Endothelial cell of umbilical vein (primary cell): ENCODE measurements around the gene DENND2A. TPM values are rescaled to one million over a fixed set of nuclear protein-coding genes. Genes with fewer than 3 reads are reported as not detected.

Experiments
- BruUV-seq: library from RNA; stranded (reverse); fragments of 400-500 nt; replicated peaks from 2 replicates; lab custom pipeline; 2021; lab: Mats Ljungman, UMichigan
- CTCF ChIA-PET: fragments of 300-600, 350-600 bp; sonication (Branson Sonifier 250); formaldehyde crosslinking; loops from one replicate; lab custom pipeline; 2021; ENCODE audit warnings: antibody characterized with exemption, inconsistent platforms; lab: Charles Lee
- POLR2A ChIA-PET: fragments of 300-600, 350-600 bp; sonication (Branson Sonifier 250); formaldehyde crosslinking; loops from one replicate; lab custom pipeline; 2021; ENCODE audit warnings: antibody characterized with exemption, inconsistent platforms; lab: Charles Lee
- DNase-seq: peaks from one replicate; pipeline ENCODE4 v3.0.0-alpha.2; 2011; ENCODE audit warnings: low read depth, low spot score
- FAIRE-seq: peaks from 2 replicates; lab custom pipeline; 2011; peaks lifted over from hg19 to GRCh38; lab: Jason Lieb, UNC
- H2AFZ ChIP-seq: 2 replicates; pipeline ENCODE4 v1.6.0; 2012; ENCODE audit warnings: low read depth, low read length, control low read depth, inconsistent platforms
- H3K27ac ChIP-seq: 2 replicates; pipeline ENCODE4 v1.5.1; 2011; ENCODE audit warnings: low read depth, mild to moderate bottlenecking, control low read depth, low read length, moderate library complexity; ENCODE audit not compliant: insufficient read depth
- H3K27me3 ChIP-seq, 2 experiments: 2 replicates each; pipeline versions ENCODE4 v1.6.0 to v1.6.1; 2011; ENCODE audit warnings: low read length in 2 of 2, mixed read lengths in 1 of 2; ENCODE audit not compliant: control insufficient read depth in 2 of 2, insufficient read depth in 2 of 2
- H3K36me3 ChIP-seq, 2 experiments: 2 replicates in 1 of 2; 3 replicates in 1 of 2; pipeline ENCODE4 v1.5.1; 2011; ENCODE audit warnings: low read length in 2 of 2, mild to moderate bottlenecking in 1 of 2, moderate library complexity in 1 of 2; ENCODE audit not compliant: control insufficient read depth in 2 of 2, insufficient read depth in 2 of 2; ENCODE audit errors: extremely low read depth in 1 of 2
- H3K4me1 ChIP-seq: 3 replicates; pipeline ENCODE4 v1.5.1; 2011; ENCODE audit warnings: mild to moderate bottlenecking, low read length; ENCODE audit not compliant: control insufficient read depth, insufficient read depth; ENCODE audit errors: extremely low read depth
- H3K4me2 ChIP-seq: 2 replicates; pipeline ENCODE4 v1.6.1; 2011; ENCODE audit warnings: low read length, control low read depth, mixed read lengths; ENCODE audit not compliant: insufficient read depth
- H3K4me3 ChIP-seq, 3 experiments: fragments of 200-600 bp in 1 of 3; sonication (generic), shearing (Covaris generic) in 1 of 3; replicated peaks in 1 of 3; 2 replicates each; pipeline ENCODE4 v1.5.1; 2011 to 2016; ENCODE audit warnings: control low read depth in 3 of 3, low read length in 3 of 3, mild to moderate bottlenecking in 2 of 3, inconsistent platforms in 1 of 3, low read depth in 1 of 3, moderate library complexity in 1 of 3; ENCODE audit not compliant: insufficient read depth in 1 of 3
- H3K79me2 ChIP-seq: 2 replicates; pipeline ENCODE4 v1.6.0; 2012; ENCODE audit warnings: low read length, inconsistent platforms; ENCODE audit not compliant: control insufficient read depth, insufficient read depth
- H3K9ac ChIP-seq: replicated peaks from 2 replicates; pipeline ENCODE3; 2011; ENCODE audit warnings: low read length, control low read depth; ENCODE audit not compliant: insufficient read depth; ENCODE audit errors: extremely low read depth
- H3K9me1 ChIP-seq: replicated peaks from 3 replicates; pipeline ENCODE4 v1.6.0; 2011; ENCODE audit warnings: mild to moderate bottlenecking, low read length; ENCODE audit not compliant: control insufficient read depth, insufficient read depth; ENCODE audit errors: extremely low read depth
- H3K9me3 ChIP-seq: replicated peaks from 2 replicates; pipeline ENCODE4 v1.5.1; 2012; ENCODE audit warnings: low read length, inconsistent platforms; ENCODE audit not compliant: control insufficient read depth, insufficient read depth
- H4K20me1 ChIP-seq: replicated peaks from 2 replicates; pipeline ENCODE3; 2011; ENCODE audit warnings: mild to moderate bottlenecking, low read length; ENCODE audit not compliant: control insufficient read depth, insufficient read depth; ENCODE audit errors: extremely low read depth
- CTCF ChIP-seq, 2 donors: IDR thresholded peaks; 1 replicate in 1 of 2; 2 replicates in 1 of 2; pipeline ENCODE4 v1.5.1; 2011; ENCODE audit warnings: low read length in 2 of 2, mild to moderate bottlenecking in 2 of 2, moderate library complexity in 2 of 2, control low read depth in 1 of 2, inconsistent platforms in 1 of 2, low read depth in 1 of 2; ENCODE audit not compliant: insufficient read depth in 1 of 2; ENCODE audit errors: extremely low read depth in 1 of 2
- EZH2 ChIP-seq: IDR thresholded peaks from 2 replicates; pipeline ENCODE4 v1.6.1; 2012; ENCODE audit warnings: borderline replicate concordance, low read depth, mild to moderate bottlenecking, moderate library complexity, low read length, inconsistent platforms; ENCODE audit not compliant: severe bottlenecking
- FOS ChIP-seq: IDR thresholded peaks from 2 replicates; pipeline ENCODE4 v1.6.1; 2011; ENCODE audit warnings: mild to moderate bottlenecking, low read length, moderate library complexity, borderline replicate concordance; ENCODE audit not compliant: insufficient read depth
- GATA2 ChIP-seq: IDR thresholded peaks from 2 replicates; pipeline ENCODE4 v1.7.0; 2011; ENCODE audit warnings: low read depth, mild to moderate bottlenecking, moderate library complexity, mixed read lengths, low read length; ENCODE audit not compliant: insufficient read length, insufficient read depth
- JUN ChIP-seq: IDR thresholded peaks from 2 replicates; pipeline ENCODE4 v1.6.1; 2011; ENCODE audit warnings: borderline replicate concordance, low read depth; ENCODE audit not compliant: insufficient read length, insufficient read depth
- MAX ChIP-seq: IDR thresholded peaks from 2 replicates; pipeline ENCODE4 v1.6.1; 2011; ENCODE audit not compliant: insufficient read depth, insufficient read length
- MYC ChIP-seq: IDR thresholded peaks from one replicate; pipeline ENCODE4 v1.6.1; 2011; ENCODE audit warnings: mild to moderate bottlenecking, low read depth, low read length
- POLR2A ChIP-seq: IDR thresholded peaks from 2 replicates; pipeline ENCODE4 v1.6.1; 2012; ENCODE audit warnings: low read depth, mild to moderate bottlenecking, control low read depth, low read length
- POLR2AphosphoS5 ChIP-seq: IDR thresholded peaks from 2 replicates; pipeline ENCODE4 v1.6.1; 2012; ENCODE audit warnings: low read depth, mild to moderate bottlenecking, control low read depth, low read length, moderate library complexity; ENCODE audit not compliant: insufficient read depth
- dilution Hi-C: fragments of 300-500 bp; cut with MboI; formaldehyde crosslinking; loops from one replicate; pipeline ENCODE4 v1.15.0; 2019; ENCODE audit warnings: low sequenced_read_pairs; ENCODE audit not compliant: extremely low pct_ligation_motif_present
- intact Hi-C: fragments of 100-400 bp; cut with micrococcal nuclease; formaldehyde crosslinking; loops from one replicate; pipeline ENCODE4 v1.10.0; 2022
- polyA plus RNA-seq, 4 experiments: library from polyadenylated mRNA; depleted of rRNA in 3 of 4; stranded (reverse) in 3 of 4; unstranded in 1 of 4; fragments of >200 nt; gene quantifications; 2 replicates each; pipeline versions ENCODE4 v1.2.1 to v1.2.3, GENCODE V29; 2011 to 2012; ENCODE audit warnings: missing spikeins in 1 of 4
- total RNA-seq: library from RNA; stranded (reverse); gene quantifications from 2 replicates; pipeline ENCODE4 v1.2.3, GENCODE V29; 2021

Gene DENND2A
- total and polyA plus RNA-seq, 2 donors (not counting 3 experiments of a cell fraction or from before 2014, with no cell fraction given), result 0.33 TPM; not detected in 1

DNA sequence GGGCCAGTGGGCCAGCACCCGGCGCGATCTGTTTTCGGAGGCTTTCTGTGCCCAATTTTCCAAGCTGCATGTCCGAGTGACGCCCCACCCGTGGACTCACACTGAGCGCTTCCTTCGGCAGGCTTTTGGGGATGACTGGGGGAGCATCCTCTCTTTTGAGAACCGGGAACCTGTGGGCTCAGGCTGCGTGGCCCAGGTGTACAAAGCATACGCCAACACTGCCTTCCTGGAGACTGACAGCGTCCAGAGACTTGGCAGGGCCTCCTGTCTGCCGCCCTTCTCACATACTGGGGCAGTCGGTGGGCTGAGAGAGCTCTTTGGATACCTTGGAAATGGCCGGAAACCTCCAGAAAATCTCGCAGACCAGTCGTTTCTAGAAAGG is 33.2 kb upstream of the DENND2A start:
- Histone ChIP-seq H3K4me2 (peak overlapping the region; percentile 16), H3K36me3 (peaks cover 0 to under 1% of the 10 kb centered on the region in 2 experiments), H3K9ac (no peak overlapping the region), H3K79me2 (no peaks in the 10 kb centered on the region), H3K9me1 (no peaks in the 10 kb centered on the region), H4K20me1 (no peaks in the 10 kb centered on the region), H3K4me1 (peaks cover 8% of the 10 kb centered on the region), H2AFZ (peak overlapping the region; percentile 70), H3K27me3 (peaks cover 0 to 3% of the 10 kb centered on the region in 2 experiments), H3K27ac (no peak overlapping the region), H3K9me3 (no peaks in the 10 kb centered on the region), H3K4me3 (peak overlapping the region in 2 of 3 experiments; percentile 22 to 76)
- CTCF ChIA-PET, result interaction anchor here (1.0 to 3.7 kb wide), 5 partner anchors 21 to 976 kb away, joined by 3 to 19 read pairs (median 10); no protein-coding TSS in a partner anchor
- no TSS peak for BruUV-seq
- no peak for FAIRE-seq
- intact Hi-C loops, result loop anchor here (5.0 to 10.0 kb wide), 2 partner anchors 859 to 981 kb away; no protein-coding TSS in a partner anchor
- dilution Hi-C loops, result no loop called here
- DNase-seq, result no peak
- POLR2A ChIA-PET, result no interaction called here
- TF ChIP-seq POLR2AphosphoS5 (no peak), CTCF (IDR thresholded peaks at IDR 0.05; ENCODE audit: extremely low read depth in 1 of 2, insufficient read depth in 1 of 2, low read depth in 1 of 2, low read length in 2 of 2) (no peak)

DNA sequence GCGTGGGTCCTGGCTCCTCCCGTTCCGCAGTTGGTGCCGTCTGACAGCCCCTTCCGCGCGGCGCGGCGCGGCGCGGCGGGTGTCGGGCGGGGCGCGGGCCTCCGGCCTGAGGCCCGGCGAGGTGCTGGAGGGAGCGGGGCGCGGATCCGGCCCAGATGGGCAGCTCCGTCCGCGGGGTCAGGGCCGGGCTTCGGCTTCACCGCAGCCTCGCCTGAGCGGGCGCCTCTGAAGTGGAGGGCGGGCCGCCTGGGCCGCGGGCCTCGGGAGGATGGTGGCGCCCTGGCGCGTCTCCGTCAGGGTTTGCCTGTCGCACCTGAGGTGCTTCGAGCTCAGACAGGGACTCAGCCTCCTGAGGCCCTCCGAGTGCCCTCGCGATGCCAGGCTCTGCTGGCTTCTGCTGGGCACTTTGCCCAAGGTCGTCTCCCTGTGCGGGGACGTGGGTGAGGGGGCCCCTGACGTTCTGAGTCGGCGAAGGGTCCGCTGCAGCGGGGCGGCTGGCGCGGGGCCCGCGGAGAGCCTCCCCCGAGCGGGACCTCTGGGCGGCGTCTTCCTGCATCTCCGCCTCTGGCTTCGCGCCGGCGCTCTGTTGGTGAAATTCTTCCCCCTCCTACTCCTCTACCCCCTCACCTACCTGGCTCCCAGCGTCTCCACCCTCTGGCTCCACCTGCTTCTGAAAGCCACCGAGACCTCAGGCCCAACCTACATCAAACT is 32.6 kb upstream of the DENND2A start:
- peak; percentile 28 for DNase-seq
- peak overlapping the region; percentile 70 for H2AFZ ChIP-seq
- dilution Hi-C loops (no loop called here), intact Hi-C loops (loop anchor here (5.0 to 10.0 kb wide), 2 partner anchors 859 to 982 kb away; no protein-coding TSS in a partner anchor)
- FAIRE-seq, result no peak
- peak overlapping the region; percentile 5 for H3K9ac ChIP-seq
- peak overlapping the region; percentile 22 to 76 (median 45) for H3K4me3 ChIP-seq
- no peaks in the 10 kb centered on the region for H3K79me2 ChIP-seq
- POLR2A ChIA-PET, result no interaction called here
- no peaks in the 10 kb centered on the region for H4K20me1 ChIP-seq
- CTCF ChIA-PET, result interaction anchor here (1.0 to 3.7 kb wide), 4 partner anchors 20 to 339 kb away, joined by 3 to 19 read pairs (median 11); no protein-coding TSS in a partner anchor
- BruUV-seq, result TSS peak; percentile 30
- no peaks in the 10 kb centered on the region for H3K36me3 ChIP-seq
- peaks cover 8% of the 10 kb centered on the region for H3K4me1 ChIP-seq
- no peaks in the 10 kb centered on the region for H3K9me3 ChIP-seq
- peak overlapping the region; percentile 16 for H3K4me2 ChIP-seq
- H3K27ac ChIP-seq, result no peak overlapping the region
- TF ChIP-seq GATA2 (no peak), CTCF (IDR thresholded peaks at IDR 0.05; ENCODE audit: extremely low read depth in 1 of 2, insufficient read depth in 1 of 2, low read depth in 1 of 2, low read length in 2 of 2) (no peak), POLR2A (no peak), FOS (no peak), EZH2 (no peak), POLR2AphosphoS5 (no peak), MYC (no peak), JUN (no peak), MAX (no peak)
- peaks cover 0 to 3% of the 10 kb centered on the region in 2 experiments for H3K27me3 ChIP-seq
- H3K9me1 ChIP-seq, result no peaks in the 10 kb centered on the region
